ENCODE measurements around the gene AFAP1. TPM values are rescaled to one million over a fixed set of nuclear protein-coding genes. Genes with fewer than 3 reads are reported as not detected.

Gene AFAP1
- total and polyA plus RNA-seq, 2 of the 8 experiments (the other 6 are each of a cell fraction or from before 2014, with no cell fraction given): 3.6 to 18.2 TPM

DNA sequence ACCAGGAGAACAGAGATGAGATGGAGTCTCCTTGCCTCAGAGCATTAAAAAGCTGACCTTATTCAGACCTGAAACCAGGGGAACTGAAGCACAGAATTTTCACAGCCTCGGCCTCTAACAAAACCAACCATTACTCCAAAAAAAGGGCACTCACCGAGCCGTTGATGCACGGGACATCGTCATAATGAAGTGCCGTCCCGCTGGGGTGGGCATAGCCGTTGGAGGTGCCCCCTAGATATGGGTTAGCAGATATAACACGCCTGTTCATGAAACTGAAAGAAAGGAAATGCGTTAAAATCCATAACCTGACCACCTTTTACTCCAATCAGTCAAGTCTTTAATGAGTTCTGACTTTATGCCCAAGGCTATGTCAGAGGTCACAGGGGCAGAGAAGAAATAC is 153.6 kb downstream of the AFAP1 start:
- no peaks in the 10 kb centered on the region for H3K27me3 ChIP-seq (replicated peaks in 1 of 4; ENCODE audit: control insufficient read depth in 3 of 4, extremely low read depth in 1 of 4, insufficient read depth in 3 of 4, low read length in 3 of 4)
- no peaks in the 10 kb centered on the region for H3K79me2 ChIP-seq (ENCODE audit: control insufficient read depth in 1 of 2, insufficient read depth in 2 of 2, low read length in 2 of 2)
- no peak overlapping the region for H2BK20ac ChIP-seq (ENCODE audit: low read length)
- H4K20me1 ChIP-seq (replicated peaks in 1 of 2; ENCODE audit: control insufficient read depth in 1 of 2, insufficient read depth in 2 of 2, low read length in 2 of 2): peaks cover 0 to 2% of the 10 kb centered on the region in 2 experiments
- DNase-seq (ENCODE audit: low read depth in 1 of 2, low spot score in 2 of 2) (no peak), FAIRE-seq (no peak)
- H4K5ac ChIP-seq (ENCODE audit: insufficient read length, low read depth, low read length): no peak overlapping the region
- no peak overlapping the region for H3K27ac ChIP-seq (ENCODE audit: low read depth, low read length)
- no peak overlapping the region for H4K91ac ChIP-seq (replicated peaks; ENCODE audit: insufficient read length, low read length)
- H3K36me3 ChIP-seq (ENCODE audit: control insufficient read depth in 2 of 4, insufficient read depth in 4 of 4, low read length in 3 of 4): no peaks in the 10 kb centered on the region; a peak in 1 of 8 replicates
- no peak overlapping the region for H3K14ac ChIP-seq (ENCODE audit: insufficient read length)
- no peaks in the 10 kb centered on the region for H3K79me1 ChIP-seq (ENCODE audit: low read depth, low read length)
- no peak overlapping the region for H3K18ac ChIP-seq (ENCODE audit: extremely low read depth, low read length)
- H3K56ac ChIP-seq (replicated peaks; ENCODE audit: insufficient read length, low read depth, low read length): no peak overlapping the region
- H3K9ac ChIP-seq (replicated peaks in 1 of 4; ENCODE audit: extremely low read depth in 1 of 4, low read depth in 3 of 4, low read length in 3 of 4): no peak overlapping the region
- no peak overlapping the region for H2AK5ac ChIP-seq (ENCODE audit: low read depth, low read length)
- H3K4me1 ChIP-seq (replicated peaks in 1 of 4; ENCODE audit: control insufficient read depth in 3 of 4, insufficient read depth in 4 of 4, low read length in 3 of 4): no peaks in the 10 kb centered on the region
- no peak overlapping the region for H2BK5ac ChIP-seq (ENCODE audit: low read depth, low read length)
- no peak overlapping the region for H3K4me3 ChIP-seq (ENCODE audit: extremely low read depth in 1 of 4, insufficient read depth in 2 of 4, low read depth in 3 of 4, low read length in 4 of 4)
- H4K8ac ChIP-seq (ENCODE audit: extremely low read depth, insufficient read depth, low read length): no peak overlapping the region
- CTCF ChIA-PET (ENCODE audit: partially characterized antibody): interaction anchor here (1.0 to 1.4 kb wide), 2 partner anchors 201 to 230 kb away, joined by 3 to 8 read pairs; no protein-coding TSS in a partner anchor
- H2BK12ac ChIP-seq (ENCODE audit: low read depth, low read length): no peak overlapping the region
- H3K4me2 ChIP-seq (ENCODE audit: insufficient read depth in 1 of 2, low read depth in 2 of 2, low read length in 2 of 2): no peak overlapping the region
- H3K23me2 ChIP-seq (ENCODE audit: low read depth, low read length): no peaks in the 10 kb centered on the region
- no peak overlapping the region for H3K4ac ChIP-seq (replicated peaks; ENCODE audit: insufficient read length, low read depth, low read length)
- no peaks in the 10 kb centered on the region for H3K9me3 ChIP-seq (ENCODE audit: insufficient read depth in 2 of 2, low read depth in 1 of 2, low read length in 1 of 2)
- no peak overlapping the region for H3K23ac ChIP-seq (ENCODE audit: insufficient read length)
- WGBS, 2 experiments (ENCODE audit: extremely low coverage in 1 of 2, insufficient coverage in 1 of 2, insufficient read length in 1 of 2, insufficient replicate concordance in 2 of 2, low coverage in 1 of 2, low lambda C conversion rate in 2 of 2, missing lambda C conversion rate in 1 of 2): 97% methylated on average over 10 of the region's 10 CpGs; no CpG with 5 or more reads in 1 of the 2 experiments
- H2BK120ac ChIP-seq (replicated peaks; ENCODE audit: low read depth, low read length): no peak overlapping the region
- H2BK15ac ChIP-seq (ENCODE audit: low read length): no peak overlapping the region
- H2AFZ ChIP-seq (ENCODE audit: low read length): no peak overlapping the region
- POLR2A ChIA-PET (ENCODE audit: partially characterized antibody): no interaction called here
- TF ChIP-seq JUND (IDR thresholded peaks at IDR 0.05; ENCODE audit: low read length): no peak
- TF ChIP-seq, protein P1, sequence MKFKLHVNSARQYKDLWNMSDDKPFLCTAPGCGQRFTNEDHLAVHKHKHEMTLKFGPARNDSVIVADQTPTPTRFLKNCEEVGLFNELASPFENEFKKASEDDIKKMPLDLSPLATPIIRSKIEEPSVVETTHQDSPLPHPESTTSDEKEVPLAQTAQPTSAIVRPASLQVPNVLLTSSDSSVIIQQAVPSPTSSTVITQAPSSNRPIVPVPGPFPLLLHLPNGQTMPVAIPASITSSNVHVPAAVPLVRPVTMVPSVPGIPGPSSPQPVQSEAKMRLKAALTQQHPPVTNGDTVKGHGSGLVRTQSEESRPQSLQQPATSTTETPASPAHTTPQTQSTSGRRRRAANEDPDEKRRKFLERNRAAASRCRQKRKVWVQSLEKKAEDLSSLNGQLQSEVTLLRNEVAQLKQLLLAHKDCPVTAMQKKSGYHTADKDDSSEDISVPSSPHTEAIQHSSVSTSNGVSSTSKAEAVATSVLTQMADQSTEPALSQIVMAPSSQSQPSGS (IDR thresholded peaks at IDR 0.05; ENCODE audit: low read length): no peak
- TF ChIP-seq SP1 (IDR thresholded peaks at IDR 0.05; ENCODE audit: low read depth, low read length): no peak
- no peak for TF ChIP-seq BRCA1 (IDR thresholded peaks at IDR 0.05; ENCODE audit: low read depth, low read length)
- TF ChIP-seq KDM1A (IDR thresholded peaks at IDR 0.05; ENCODE audit: borderline replicate concordance, low read length): no peak
- no peak for TF ChIP-seq NRF1 (IDR thresholded peaks at IDR 0.05; ENCODE audit: low read depth, low read length)
- no peak for TF ChIP-seq NANOG (IDR thresholded peaks at IDR 0.05; ENCODE audit: insufficient read depth, low read depth, low read length, poor library complexity, severe bottlenecking)
- TF ChIP-seq, protein P2, sequence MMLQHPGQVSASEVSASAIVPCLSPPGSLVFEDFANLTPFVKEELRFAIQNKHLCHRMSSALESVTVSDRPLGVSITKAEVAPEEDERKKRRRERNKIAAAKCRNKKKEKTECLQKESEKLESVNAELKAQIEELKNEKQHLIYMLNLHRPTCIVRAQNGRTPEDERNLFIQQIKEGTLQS (IDR thresholded peaks at IDR 0.05; ENCODE audit: insufficient read depth, low read depth, low read length): no peak
- no peak for TF ChIP-seq CREB1 (IDR thresholded peaks at IDR 0.05)
- no peak for TF ChIP-seq SIN3A (conservative IDR thresholded peaks at IDR 0.05 in 1 of 2, IDR thresholded peaks at IDR 0.05 in 1 of 2; ENCODE audit: low read depth in 1 of 2, low read length in 2 of 2)
- TF ChIP-seq CHD2 (IDR thresholded peaks at IDR 0.05; ENCODE audit: low read length): no peak
- TF ChIP-seq HDAC6 (IDR thresholded peaks at IDR 0.05; ENCODE audit: low read depth, low read length): no peak
- TF ChIP-seq CHD1 (IDR thresholded peaks at IDR 0.05; ENCODE audit: low read depth, low read length): no peak

All from H1 (cell line).